GM08714 (cell line): ENCODE measurements around the gene BANF2.

Experiments
- H3K4me3 ChIP-seq: fragments of 200-500 bp; sonication (Bioruptor generic); 2 replicates; pipeline ENCODE4 v1.5.1; 2014; ENCODE audit warnings: mild to moderate bottlenecking, low read length, inconsistent platforms
- ZNF274 ChIP-seq: IDR thresholded peaks from 2 replicates; pipeline ENCODE4 v1.6.1; 2012; ENCODE audit warnings: mild to moderate bottlenecking, low read depth, low read length

BANF2 gene

GRCh38 chr20:17721802-17722486, 22.2 kb downstream of the BANF2 start:
- no peak overlapping the region for H3K4me3 ChIP-seq
- TF ChIP-seq ZNF274, result no peak

- TF ChIP-seq ZNF274, result no peak
- no peak overlapping the region for H3K4me3 ChIP-seq
Measured at GRCh38 chr20:17722493-17723300, 22.9 kb downstream of the BANF2 start.

GRCh38 chr20:17723301-17723691, 23.5 kb downstream of the BANF2 start:
- TF ChIP-seq ZNF274, result no peak
- H3K4me3 ChIP-seq, result no peak overlapping the region

GRCh38 chr20:17725094-17725835, 25.5 kb downstream of the BANF2 start:
- no peak overlapping the region for H3K4me3 ChIP-seq
- TF ChIP-seq ZNF274, result no peak

- no peak for TF ChIP-seq ZNF274
- H3K4me3 ChIP-seq, result no peak overlapping the region
Measured at GRCh38 chr20:17726902-17727301, 27.1 kb downstream of the BANF2 start.

GRCh38 chr20:17727351-17727750, 27.6 kb downstream of the BANF2 start:
- TF ChIP-seq ZNF274, result no peak

GRCh38 chr20:17728074-17728473, 28.3 kb downstream of the BANF2 start:
- no peak overlapping the region for H3K4me3 ChIP-seq
- no peak for TF ChIP-seq ZNF274

More at GRCh38 chr20:17727351-17727750, 27.6 kb downstream of the BANF2 start:
- no peak overlapping the region for H3K4me3 ChIP-seq

GRCh38 chr20:17730071-17730470, 30.3 kb downstream of the BANF2 start:
- TF ChIP-seq ZNF274, result no peak

GRCh38 chr20:17731233-17731632, 31.5 kb downstream of the BANF2 start:
- no peak overlapping the region for H3K4me3 ChIP-seq
- TF ChIP-seq ZNF274, result no peak

More at GRCh38 chr20:17730071-17730470, 30.3 kb downstream of the BANF2 start:
- no peak overlapping the region for H3K4me3 ChIP-seq

GRCh38 chr20:17732907-17733521, 33.2 kb downstream of the BANF2 start:
- no peak overlapping the region for H3K4me3 ChIP-seq
- TF ChIP-seq ZNF274, result no peak

GRCh38 chr20:17733767-17734304, 34.1 kb downstream of the BANF2 start:
- no peak for TF ChIP-seq ZNF274
- no peak overlapping the region for H3K4me3 ChIP-seq

GRCh38 chr20:17734374-17734773, 34.6 kb downstream of the BANF2 start:
- no peak overlapping the region for H3K4me3 ChIP-seq
- TF ChIP-seq ZNF274, result no peak

- H3K4me3 ChIP-seq, result no peak overlapping the region
Measured at GRCh38 chr20:17735206-17735804, 35.5 kb downstream of the BANF2 start.

GRCh38 chr20:17735959-17736621, 36.3 kb downstream of the BANF2 start:
- no peak overlapping the region for H3K4me3 ChIP-seq
- TF ChIP-seq ZNF274, result no peak

More at GRCh38 chr20:17735206-17735804, 35.5 kb downstream of the BANF2 start:
- TF ChIP-seq ZNF274, result no peak
